Measurements from ENCODE around the gene HBG1. TPM values are rescaled to one million over a fixed set of nuclear protein-coding genes. Genes with fewer than 3 reads are reported as not detected.
"Not testable (repeated sequence)": the region's sequence is repeated elsewhere in the genome, so short reads cannot be mapped to it uniquely, and the experiment has no call there.

Gene HBG1
- total RNA-seq, 4 donors from 2014 or later = not detected

GRCh38 chr11:5265832-5266231 lies 16.2 kb upstream of the HBG1 start:
- TF ChIP-seq, protein P1, sequence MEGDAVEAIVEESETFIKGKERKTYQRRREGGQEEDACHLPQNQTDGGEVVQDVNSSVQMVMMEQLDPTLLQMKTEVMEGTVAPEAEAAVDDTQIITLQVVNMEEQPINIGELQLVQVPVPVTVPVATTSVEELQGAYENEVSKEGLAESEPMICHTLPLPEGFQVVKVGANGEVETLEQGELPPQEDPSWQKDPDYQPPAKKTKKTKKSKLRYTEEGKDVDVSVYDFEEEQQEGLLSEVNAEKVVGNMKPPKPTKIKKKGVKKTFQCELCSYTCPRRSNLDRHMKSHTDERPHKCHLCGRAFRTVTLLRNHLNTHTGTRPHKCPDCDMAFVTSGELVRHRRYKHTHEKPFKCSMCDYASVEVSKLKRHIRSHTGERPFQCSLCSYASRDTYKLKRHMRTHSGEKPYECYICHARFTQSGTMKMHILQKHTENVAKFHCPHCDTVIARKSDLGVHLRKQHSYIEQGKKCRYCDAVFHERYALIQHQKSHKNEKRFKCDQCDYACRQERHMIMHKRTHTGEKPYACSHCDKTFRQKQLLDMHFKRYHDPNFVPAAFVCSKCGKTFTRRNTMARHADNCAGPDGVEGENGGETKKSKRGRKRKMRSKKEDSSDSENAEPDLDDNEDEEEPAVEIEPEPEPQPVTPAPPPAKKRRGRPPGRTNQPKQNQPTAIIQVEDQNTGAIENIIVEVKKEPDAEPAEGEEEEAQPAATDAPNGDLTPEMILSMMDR (IDR thresholded peaks at IDR 0.05) = no peak
- TF ChIP-seq POLR2A (IDR thresholded peaks at IDR 0.05) = no peak
- no peak overlapping the region for H3K27ac ChIP-seq
- no peak overlapping the region for H3K4me3 ChIP-seq
- no peaks in the 10 kb centered on the region for H3K27me3 ChIP-seq
- no peaks in the 10 kb centered on the region for H3K36me3 ChIP-seq
- DNase-seq = no peak
- no peaks in the 10 kb centered on the region for H3K4me1 ChIP-seq
- no peaks in the 10 kb centered on the region for H3K9me3 ChIP-seq

DNA sequence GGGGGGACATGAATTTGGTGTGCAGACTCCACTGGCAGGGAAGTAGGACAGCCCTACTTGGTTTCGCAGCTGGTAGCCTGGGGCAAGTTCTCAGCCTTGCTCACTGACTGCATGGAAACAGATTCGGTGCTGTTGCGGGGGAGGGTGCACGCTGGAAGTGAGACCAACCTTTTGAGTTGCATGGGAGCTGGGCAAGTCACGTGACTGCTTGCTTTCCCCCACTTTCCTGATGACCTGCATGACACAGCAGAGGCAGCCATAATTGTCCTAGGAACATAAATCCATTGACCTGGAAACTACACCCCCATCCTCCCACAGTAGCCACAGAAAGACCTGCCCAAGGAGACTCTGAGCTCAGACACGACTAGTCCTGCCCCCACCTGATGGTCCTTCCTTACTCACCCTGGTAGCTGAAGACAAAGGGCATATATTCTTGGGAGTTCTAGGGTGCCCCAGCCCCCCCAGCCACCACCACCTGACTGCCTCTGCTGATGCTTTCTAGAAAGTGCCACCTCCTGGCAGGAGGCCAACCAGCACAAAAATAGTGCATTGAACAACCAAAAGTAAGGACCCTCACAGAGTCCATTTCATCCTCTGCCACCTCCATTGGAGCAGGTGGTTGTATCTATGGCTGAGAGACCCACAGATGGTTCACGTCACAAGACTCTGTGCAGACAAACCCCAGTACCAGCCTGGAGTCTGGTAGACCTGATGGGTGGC lies 9.0 kb upstream of the HBG1 start:
- H3K27me3 ChIP-seq = no peaks in the 10 kb centered on the region
- H3K36me3 ChIP-seq = no peaks in the 10 kb centered on the region
- no peak for DNase-seq
- no peaks in the 10 kb centered on the region for H3K9me3 ChIP-seq
- no peak overlapping the region for H3K27ac ChIP-seq
- TF ChIP-seq, protein P1 (IDR thresholded peaks at IDR 0.05) = no peak
- TF ChIP-seq POLR2A (IDR thresholded peaks at IDR 0.05) = no peak
- H3K4me3 ChIP-seq = no peak overlapping the region
- H3K4me1 ChIP-seq = no peaks in the 10 kb centered on the region

- H3K4me1 ChIP-seq = no peaks in the 10 kb centered on the region
- H3K27ac ChIP-seq = no peak overlapping the region
- H3K27me3 ChIP-seq = no peaks in the 10 kb centered on the region
- DNase-seq = no peak
- no peaks in the 10 kb centered on the region for H3K36me3 ChIP-seq
- H3K9me3 ChIP-seq = no peaks in the 10 kb centered on the region
- TF ChIP-seq, protein P1 (IDR thresholded peaks at IDR 0.05) = no peak
- no peak for TF ChIP-seq POLR2A (IDR thresholded peaks at IDR 0.05)
- H3K4me3 ChIP-seq = no peak overlapping the region
Measured at GRCh38 chr11:5257296-5257695, 7.6 kb upstream of the HBG1 start.

DNA sequence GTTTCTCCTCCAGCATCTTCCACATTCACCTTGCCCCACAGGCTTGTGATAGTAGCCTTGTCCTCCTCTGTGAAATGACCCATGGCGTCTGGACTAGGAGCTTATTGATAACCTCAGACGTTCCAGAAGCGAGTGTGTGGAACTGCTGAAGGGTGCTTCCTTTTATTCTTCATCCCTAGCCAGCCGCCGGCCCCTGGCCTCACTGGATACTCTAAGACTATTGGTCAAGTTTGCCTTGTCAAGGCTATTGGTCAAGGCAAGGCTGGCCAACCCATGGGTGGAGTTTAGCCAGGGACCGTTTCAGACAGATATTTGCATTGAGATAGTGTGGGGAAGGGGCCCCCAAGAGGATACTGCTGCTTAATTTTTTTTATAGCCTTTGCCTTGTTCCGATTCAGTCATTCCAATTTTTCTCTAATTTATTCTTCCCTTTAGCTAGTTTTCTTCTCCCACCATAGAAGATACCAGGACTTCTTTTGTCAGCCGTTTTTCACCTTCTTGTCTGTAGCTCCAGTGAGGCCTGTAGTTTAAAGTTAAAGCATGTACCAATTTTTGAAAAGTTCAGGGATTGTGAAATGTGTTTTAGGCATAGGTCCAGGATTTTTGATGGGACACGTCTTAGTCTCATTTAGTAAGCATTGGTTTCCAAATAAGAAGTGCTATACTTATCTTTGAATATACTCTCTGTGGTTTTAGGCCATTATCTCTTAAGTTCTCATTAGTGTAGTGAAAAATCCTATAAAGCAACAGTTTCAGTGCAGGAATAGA lies 5.2 kb upstream of the HBG1 start, which contains the start of gene HBG2:
TSS of gene HBG2 (minus strand) at position 136 of the 768 bp plus-strand sequence. CDS start at position 83, 53 bp downstream.
- H3K4me1 ChIP-seq, H3K27ac ChIP-seq, H3K9me3 ChIP-seq, H3K36me3 ChIP-seq, DNase-seq, H3K27me3 ChIP-seq, H3K4me3 ChIP-seq: not testable (repeated sequence)

DNA sequence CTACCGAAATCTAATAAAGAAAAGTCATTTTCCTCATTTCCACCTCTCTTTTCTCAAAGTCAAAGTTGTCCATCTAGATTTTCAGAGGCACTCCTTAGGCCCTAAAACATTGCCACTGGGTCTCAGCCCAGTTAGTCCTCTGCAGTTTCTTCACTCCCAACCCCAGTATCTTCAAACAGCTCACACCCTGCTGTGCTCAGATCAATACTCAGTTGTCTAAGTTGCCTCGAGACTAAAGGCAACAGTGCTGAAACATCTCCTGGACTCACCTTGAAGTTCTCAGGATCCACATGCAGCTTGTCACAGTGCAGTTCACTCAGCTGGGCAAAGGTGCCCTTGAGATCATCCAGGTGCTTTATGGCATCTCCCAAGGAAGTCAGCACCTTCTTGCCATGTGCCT lies 4.4 kb upstream of the HBG1 start:
- H3K4me1 ChIP-seq, H3K9me3 ChIP-seq, H3K36me3 ChIP-seq, H3K27me3 ChIP-seq, DNase-seq, H3K27ac ChIP-seq, H3K4me3 ChIP-seq: not testable (repeated sequence)

DNA sequence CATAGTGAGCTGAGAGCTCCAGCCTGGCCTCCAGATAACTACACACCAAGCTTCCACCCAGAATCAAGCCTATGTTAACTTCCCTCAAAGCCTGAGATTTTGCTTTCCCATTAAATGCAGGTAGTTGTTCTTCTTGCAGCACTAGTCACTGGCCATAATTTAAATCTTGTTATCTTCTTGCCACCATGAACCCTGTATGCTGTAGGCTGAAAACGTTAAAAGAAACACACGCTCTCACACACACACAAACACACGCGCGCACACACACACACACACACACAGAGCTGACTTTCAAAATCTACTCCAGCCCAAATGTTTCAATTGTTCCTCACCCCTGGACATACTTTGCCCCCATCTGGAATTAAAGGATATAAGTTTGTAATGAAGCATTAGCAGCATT lies 3.8 kb upstream of the HBG1 start:
- not testable (repeated sequence) for H3K36me3 ChIP-seq, H3K27ac ChIP-seq, H3K4me3 ChIP-seq, H3K27me3 ChIP-seq, DNase-seq, H3K4me1 ChIP-seq, H3K9me3 ChIP-seq

- H3K4me3 ChIP-seq = no peak overlapping the region
- no peaks in the 10 kb centered on the region for H3K36me3 ChIP-seq
- no peaks in the 10 kb centered on the region for H3K9me3 ChIP-seq
- H3K27ac ChIP-seq = no peak overlapping the region
- H3K4me1 ChIP-seq = no peaks in the 10 kb centered on the region
- TF ChIP-seq, protein P1 (IDR thresholded peaks at IDR 0.05) = no peak
- no peak for TF ChIP-seq POLR2A (IDR thresholded peaks at IDR 0.05)
- no peaks in the 10 kb centered on the region for H3K27me3 ChIP-seq
- DNase-seq = no peak
Measured at GRCh38 chr11:5252919-5253265, 3.2 kb upstream of the HBG1 start.
